CD4-positive, alpha-beta T cell treated with Interleukin-12 subunit alpha and Interleukin-12 subunit beta, for 1 hour (primary cell): Measurements from ENCODE around the gene CST11.
A peak's percentile ranks its signal among the peaks of the same experiment; 100 is the strongest.

Experiments
- DNase-seq: peaks from one replicate; pipeline ENCODE4 v3.0.0-alpha.2; 2020

The CST11 gene

DNA sequence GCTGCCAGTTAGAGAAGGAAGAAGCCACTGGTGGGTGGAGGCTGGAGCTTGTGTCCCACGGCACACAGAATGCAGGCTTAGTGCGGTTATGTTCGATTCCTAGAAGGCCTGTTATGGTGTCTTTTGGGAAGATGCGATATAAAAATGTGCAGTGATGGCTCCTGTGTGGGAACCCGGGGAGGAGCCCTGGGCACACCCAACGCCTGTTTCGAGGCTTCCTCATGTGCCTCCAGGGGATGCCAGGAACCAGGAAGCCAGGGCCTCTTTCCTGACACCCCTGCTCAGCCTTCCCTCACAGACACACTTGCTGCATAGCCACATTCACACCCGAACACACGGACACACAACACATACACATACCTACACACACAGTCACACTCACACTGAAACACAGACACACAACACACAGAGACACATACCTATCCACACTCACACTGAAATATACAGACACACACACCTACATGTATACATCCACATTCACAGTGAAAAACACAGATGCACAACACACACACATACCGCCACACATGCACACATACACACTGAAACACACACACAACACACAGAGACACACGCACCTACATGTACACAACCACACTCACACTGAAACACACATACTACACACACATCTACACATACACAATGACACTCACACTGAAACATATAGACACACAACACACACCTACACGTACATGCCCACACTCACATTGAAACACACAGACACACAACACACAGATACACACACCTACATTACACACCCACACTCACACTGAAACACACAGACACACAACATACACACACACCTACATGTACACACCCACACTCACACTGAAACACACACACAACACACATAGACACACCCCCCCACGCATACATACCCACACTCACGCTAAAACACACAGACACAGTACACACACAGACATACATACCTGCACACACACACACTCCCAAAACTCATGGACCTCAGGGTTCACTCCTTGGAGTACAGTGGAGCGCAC lies 1.2 kb upstream of the CST11 start:
- DNase-seq: no peak

DNA sequence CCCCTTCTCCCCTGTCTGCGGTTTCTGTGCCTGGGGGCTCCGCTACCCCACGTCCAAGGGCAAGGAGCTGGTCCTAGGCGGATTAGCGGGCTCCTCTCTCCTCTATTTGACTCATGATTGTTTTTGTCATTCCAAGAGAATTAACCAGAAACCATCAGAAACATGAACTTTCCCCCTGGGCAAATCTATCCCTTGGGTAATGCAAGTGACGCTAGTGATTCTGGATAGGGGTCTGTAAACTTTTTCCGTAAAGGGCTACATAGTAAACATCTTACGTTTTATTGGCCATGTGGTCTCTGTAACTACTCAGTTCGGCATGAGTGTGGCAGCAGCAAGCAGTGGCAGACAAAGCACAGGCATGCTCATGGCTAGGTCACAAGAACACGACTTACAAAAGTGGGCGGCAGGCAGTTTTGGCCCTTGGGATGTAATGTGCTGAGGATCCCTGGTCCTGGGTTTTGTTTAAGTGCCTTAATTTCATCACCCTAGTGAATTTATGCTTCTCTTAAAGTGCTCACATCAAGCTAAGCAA lies 654 bp downstream of the CST11 start:
- no peak for DNase-seq

DNA sequence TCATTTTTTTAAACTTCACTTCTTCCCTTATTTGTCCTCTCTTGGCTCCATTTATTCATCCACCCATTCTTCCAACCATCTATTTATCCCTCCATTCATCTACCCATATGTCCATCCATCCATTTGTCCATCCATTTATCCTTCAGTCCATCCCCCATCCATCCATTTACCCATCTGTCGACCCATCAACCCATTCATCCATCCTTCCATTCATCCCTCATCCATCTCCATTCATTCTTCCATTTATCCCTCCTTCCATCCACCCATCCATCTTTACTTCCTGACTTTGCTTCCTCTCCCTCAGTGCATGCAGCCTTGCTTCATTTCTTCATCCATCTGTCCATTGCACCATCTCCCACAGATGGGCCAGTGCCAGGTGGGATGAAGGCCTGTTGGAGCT lies 1.8 kb downstream of the CST11 start:
- no peak for DNase-seq

DNA sequence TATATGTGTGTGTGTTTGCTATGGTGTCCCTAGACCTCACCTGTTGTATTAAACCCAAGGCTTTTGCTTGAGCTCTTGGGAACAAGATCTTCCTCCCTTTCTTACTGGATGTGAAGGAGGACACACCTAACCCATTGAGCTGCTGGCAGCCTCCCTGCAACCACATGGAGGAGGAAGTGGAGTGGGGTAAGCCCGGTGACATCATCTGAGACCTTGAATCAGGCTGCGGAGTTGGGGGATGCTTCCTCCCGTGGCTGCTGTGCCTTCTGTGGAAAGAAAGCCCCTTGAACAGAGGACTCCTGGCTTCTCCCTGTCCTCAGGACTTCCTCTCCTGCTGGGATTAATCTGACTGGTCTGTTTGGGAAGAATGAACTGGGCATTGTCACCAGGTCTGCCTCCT lies 3.3 kb downstream of the CST11 start:
- no peak for DNase-seq

DNA sequence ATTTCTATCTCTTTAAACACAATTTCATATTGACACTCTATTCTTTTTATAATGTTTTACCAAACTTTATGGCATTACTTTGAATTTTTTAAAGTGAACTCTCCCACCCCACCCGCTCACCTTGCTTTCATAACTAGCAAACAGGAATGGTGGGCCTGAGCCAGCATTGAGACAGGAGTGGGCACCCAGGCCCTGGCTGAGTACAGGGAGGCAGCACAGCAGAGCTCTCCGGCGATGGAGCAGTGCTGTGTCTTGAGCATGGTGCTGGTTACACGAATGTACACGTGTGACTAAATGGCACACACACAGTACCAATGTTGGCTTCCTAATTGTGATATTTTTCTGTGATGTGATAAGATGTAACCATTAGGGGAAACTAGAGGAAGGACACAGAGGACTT lies 4.5 kb downstream of the CST11 start:
- DNase-seq: no peak

DNA sequence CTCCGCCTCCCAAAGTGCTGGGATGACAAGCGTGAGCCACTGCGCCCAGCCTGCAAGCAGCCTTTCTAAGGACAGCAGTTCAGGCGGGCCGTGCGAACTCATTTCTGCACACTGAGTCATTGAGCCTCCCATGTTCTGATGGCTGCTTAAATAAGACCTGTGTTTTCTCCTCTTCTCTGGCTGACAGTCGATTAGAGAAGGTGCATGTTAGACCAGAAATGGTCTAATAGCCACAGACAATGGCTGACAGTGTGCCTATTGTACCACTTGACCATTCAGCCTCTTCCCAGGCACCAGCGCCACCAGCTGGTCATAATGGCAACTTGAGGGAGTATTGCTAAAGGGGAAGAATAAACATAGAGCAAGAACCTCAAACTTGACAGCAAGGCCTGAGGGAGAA lies 6.2 kb downstream of the CST11 start:
- DNase-seq: no peak

DNA sequence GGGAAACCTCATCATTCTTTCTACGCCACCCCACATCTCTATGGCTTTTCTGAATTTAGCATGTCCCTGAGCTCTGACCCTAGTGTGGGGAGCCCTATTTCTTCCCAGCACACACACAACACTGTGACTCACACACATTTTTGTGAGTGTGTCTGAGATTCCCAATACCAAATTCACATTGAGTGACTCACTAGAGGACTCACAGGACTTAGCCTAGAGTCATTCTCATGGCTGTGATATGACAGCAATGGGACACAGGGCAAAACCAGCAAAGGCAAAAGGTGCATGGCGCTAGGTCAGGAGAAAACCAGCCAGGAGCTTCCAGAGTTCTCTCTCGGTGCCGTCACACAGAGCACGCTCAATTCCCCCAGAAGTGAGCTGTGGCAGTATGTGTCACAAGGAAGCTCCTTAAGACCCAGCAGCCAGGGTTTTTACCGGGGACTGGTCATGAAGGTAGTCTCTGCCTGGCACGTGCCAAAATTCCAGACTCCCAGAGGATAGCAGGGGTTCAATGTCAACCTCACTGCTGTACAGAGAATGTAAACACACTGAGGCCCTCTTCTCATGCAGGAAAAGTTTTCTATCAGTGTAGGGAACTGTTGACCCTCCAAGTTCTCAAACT lies 7.0 kb downstream of the CST11 start:
- DNase-seq: no peak

DNA sequence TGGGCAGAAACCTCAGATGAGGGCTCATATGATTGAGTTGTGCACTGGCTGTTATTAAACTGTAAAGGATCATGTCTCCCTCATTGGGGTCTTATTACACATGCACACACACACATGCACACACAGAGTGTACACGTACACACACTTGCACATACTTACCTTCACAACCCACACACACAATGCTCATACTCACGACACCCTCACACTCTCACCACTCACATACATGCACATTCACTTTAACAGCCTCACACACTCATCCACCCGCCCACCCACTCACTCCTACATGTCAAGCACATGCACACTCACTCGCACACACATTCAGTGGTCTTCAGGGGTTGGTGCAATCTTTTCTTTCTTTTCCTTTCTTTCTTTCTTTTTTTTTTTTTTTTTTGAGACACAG lies 7.8 kb downstream of the CST11 start:
- DNase-seq: no peak

DNA sequence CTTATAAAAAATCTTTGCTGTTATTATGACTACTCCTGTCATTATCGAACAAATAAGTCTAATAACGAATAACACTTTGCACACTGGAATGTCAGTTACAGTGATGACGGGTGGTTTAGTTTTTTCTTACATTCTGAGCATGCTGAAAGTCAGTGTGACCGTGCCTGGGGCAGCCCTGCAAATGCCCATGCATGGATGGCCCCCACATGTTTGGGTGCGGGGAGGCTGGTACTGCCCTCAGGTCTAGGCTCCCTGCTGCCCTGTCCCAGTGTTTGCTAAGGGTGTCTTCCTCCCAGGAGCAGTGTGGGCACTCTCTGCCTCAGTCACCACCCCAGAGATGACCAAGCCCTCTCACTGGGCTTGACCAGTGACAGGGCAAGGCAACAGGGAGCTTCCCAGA lies 10.2 kb downstream of the CST11 start:
- DNase-seq: no peak

DNA sequence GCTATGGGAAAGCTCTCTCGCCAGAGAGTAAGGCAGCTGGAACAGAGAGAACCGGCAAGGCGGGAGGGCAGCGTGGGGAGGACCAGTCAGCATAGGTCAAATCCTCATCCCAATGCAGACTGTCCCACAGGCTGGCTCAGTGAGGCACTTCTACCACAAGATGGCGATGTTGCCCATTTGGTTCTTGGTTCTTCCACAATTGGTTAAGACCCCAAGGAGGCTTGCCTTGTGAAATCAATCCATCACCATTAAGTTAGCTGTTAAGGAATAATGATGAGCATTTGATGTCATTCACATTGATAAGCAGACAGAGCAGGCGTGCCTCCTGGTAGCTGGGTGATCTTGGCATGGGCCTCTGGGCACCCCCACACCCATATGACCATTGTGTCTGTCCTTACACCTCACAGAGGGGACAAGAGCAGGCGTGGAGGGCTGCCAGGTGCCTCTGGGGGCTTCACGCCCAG lies 10.8 kb downstream of the CST11 start:
- peak; percentile 67 for DNase-seq

DNA sequence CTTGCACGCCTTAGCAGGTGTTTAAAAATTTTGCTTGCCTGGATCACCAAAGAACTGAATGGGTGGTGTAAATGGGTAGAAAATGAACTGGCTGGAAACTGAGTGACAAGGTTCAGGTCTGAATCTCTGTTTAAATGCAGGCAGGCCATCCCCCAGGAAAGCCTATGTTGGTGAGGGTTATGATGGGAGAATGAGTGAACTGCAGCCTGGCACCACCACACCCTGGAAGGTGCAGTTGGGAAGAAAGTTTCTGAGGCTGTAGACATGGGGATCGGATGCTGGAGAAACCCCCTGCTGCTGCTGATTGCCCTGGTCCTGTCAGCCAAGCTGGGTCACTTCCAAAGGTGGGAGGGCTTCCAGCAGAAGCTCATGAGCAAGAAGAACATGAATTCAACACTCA lies 12.7 kb downstream of the CST11 start:
- no peak for DNase-seq

DNA sequence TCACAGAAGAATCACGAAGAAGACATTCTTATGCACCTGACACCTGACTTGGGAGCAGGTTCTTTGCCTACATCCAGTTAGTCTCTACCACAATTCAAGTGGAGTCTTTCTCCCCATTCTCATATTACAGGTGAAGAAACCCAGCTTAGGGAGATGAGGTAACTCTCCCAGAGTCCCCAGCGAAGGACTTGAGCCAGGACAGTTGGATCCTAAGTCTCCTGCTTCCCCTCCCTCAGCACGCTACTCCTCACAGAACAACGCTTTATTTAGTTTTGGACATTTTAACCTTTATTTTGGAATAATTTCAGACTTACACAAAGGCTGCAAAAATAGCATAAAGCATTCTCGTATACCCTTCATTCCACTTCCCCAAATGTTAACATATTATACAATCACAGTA lies 14.0 kb downstream of the CST11 start:
- DNase-seq: no peak

DNA sequence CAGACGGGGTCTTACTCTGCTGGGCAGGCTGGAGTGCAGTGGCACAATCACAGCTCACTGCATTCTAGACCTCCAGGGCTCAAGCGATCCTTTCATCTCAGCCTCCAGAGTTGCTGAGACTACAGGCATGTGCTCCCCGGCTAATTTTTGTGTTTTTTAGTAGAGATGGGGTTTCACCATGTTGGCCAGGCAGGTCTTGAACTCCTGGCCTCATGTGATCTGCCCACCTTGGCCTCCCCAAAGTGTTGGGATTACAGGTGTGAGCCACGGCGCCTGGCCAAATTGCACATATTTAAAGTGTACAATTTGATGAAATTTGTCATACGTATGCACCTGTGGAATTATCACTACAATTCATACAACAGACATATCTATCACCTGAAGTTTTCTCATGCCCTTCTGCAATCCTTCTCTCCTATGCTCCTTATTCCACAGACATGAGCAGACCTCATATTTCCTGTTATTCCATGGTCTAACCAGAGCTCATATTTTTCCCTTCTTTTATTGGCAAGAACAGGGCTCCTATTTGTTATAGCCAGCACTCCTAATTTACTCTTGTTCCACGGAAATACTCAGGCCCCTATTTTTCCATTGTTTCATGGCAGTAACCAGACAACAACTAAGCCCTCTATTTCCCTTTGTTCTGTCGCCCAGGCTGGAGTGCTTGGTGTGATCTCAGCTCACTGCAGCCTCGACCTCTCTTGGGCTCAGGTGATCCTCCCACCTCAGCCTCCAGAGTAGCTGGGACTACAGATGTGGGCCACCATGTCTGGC lies 15.4 kb downstream of the CST11 start:
- no peak for DNase-seq

DNA sequence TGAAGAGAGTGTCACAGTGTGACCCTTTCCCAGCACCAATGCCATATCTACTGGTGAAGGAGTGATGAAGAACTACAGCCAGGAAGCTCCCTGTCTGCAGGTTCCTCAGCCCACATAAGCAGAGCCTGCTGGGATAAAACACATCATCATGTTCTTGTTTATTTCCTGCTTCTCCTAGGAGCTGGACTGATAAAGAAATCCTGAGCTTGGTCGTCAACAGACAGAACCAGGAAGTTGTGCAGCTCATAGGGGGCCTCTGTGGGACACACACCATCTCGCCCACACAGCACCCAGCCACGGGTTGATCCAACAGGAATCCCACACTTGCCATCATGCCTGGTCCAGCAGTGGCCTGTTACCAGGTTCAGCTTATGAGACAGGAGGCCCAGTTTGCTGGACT lies 16.0 kb downstream of the CST11 start:
- DNase-seq: no peak

DNA sequence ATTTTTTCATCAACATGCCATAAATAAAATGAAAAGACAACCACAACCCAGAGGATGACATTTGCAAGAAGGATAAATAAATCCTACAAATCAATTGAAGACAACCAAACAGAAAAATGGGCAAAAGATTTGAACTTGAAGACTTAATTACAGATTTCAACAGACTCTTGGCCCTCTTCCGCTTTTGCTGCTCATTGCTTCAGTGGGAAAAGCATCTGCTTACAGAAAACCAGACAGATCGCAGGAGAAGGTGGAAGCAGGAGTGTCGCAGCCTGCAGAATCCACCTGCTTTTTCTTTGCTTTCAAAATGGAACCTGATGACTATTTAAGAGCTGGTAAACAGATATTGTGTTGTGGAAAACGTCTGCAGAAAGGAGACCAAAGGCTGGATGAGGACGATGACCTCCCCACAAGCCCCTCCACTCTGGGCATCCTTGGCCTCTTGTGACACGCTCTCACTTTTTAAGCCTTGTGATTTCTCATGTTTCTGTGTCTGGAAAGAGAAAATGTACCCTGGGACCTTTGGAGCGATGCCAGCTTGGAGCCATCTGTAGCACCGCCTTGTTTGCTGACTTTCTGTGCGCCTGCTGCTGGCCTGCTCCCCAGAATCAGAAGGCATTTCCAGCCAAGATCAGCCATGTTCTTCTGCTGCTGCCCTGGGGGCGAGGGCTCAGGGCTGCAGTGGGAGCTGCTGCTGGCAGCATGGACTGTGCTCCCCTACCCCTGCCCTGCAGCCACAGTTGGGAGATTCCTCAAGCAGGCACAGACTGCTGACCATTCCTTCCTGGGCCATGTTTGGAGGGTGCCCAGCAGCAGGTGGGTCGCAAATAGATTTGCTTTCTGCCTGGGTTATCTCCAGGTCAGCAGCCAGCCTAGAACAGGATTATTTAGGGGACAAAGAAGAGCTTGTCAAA lies 16.8 kb downstream of the CST11 start:
- DNase-seq: no peak

DNA sequence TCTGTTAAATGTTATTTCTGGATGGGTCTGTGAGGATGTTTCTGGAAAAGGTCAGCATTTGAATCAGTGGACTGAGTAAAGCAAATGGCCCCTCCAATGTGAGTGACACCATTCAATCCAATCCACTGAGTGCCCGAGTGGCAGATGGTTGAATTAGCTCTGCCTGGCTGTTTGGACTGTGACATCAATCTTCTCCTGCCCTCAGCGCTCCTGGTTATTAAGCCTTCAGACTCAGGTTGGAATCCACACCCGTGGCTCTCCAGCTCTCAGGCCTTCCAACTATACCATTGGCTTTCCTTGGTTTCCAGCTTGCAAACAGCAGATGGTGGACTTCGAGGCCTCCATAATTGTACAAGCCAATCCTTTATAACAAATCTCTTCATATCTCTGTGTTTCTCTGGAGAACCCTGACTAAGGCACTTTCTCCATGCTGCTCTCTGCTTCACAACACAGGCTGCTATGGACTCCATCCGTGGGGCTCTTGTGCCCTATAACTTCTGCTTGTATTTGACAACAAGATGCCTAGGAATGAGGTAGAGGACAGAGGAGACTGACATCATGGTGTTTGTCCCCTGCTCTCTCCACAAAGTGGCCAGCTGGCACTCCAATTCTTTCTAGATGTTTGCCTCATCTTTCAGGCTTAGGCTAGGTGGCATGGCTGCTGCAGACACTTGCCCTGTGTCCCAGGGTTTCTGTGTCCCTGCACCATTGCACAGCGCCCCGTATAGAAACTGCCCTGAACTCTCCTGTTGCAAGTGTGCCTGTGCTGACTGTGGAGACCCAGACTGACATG lies 18.0 kb downstream of the CST11 start:
- no peak for DNase-seq

DNA sequence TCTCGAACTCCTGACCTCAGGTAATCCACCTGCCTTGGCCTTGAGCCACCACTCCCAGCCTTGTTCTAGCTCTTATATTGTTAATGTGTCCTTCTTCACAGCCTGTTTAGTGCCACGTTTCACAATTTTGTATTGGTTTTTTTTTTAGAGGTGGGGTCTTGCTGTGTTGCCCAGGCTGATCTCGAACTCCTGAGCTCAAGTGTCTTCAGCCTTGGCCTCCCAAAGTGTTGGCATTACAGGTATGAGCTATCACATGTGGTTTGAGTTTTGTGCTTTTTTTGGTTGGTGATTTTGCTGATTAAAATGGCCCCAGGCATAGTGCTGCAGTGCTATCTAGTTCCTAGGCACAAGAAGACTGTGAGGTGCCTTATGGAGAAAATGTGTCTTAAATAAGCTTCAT lies 19.0 kb downstream of the CST11 start:
- no peak for DNase-seq

DNA sequence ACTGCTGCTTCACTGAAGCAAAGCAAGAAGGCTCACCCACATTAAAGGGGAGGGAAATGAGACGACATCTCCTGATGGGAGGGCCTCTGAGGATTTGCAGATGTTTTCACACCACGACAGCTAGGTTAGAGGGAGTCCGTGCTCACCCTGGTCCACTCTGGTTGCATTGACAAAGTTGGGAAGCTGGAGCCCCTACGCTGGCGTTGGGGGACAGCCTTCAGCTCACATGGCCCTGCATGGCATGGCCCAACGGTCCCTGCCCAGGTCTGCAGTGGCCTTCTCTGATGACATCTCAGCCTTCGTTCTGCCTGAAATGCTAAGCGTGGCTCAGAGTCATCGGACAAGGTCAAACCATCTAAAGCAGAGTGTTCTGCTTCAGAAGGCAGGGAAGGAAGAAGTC lies 27.5 kb downstream of the CST11 start:
- no peak for DNase-seq

DNA sequence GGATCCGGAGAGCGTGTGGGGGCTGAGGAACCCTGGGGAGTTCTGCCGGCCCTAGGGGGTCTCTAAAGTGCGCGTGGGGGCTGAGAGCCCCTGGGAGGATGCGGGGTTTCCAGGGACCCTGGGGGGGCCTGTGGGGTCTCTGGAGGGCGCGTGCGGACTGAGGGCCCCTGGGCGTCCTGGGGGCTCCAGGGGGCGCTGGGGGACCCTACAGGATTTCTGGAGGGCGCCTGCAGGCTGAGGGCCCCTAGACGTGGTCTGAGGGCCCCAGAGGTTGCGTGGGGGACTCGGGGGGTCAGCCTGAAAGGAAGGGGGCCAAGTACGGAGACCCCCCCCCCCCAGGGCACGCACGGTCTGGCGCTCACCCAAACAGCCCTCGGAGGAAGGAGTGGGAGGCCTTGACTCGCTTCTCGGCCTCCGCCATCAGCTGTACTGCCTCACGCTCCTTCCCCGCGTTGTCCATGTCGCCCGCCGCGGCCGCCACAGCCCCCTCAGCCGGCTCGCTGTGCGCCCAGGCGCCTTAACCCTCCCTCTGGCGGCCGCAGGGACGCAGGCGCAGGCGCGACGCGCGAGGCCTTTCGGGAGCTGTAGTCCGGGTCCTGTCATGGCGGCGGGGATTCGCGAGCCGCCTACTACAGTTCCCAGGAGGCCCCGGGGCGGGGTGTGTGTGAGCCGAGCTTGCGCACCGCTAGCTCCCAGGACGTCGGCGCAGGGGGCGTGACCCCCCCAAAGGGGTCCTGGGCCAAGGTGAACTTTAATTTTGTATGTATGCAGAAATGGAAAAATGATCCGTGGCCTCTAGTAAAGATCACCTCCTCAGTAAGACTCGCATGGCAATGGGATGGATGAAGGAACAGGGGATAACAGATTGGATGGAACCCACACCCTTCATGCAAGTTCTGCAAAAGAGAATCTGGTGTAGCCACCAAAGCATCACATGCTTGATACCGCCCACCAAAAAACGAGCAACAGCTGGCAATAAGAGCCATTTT lies 31.4 kb downstream of the CST11 start, which contains the start of gene NAPB:
Gene NAPB, minus strand, starts transcription at position 546 of the 989 bp plus-strand sequence. Its CDS starts 86 bp downstream, at position 460.
- DNase-seq: peak; percentile 93
